GM18861 (cell line): Measurements from ENCODE around the gene THRB.

ENCODE experiments used
- ATAC-seq: cut with Tn5 transposase; IDR thresholded peaks from one replicate; pipeline ENCODE4 v1.9.1; 2021; ENCODE audit not compliant: unreplicated experiment

The THRB gene

DNA sequence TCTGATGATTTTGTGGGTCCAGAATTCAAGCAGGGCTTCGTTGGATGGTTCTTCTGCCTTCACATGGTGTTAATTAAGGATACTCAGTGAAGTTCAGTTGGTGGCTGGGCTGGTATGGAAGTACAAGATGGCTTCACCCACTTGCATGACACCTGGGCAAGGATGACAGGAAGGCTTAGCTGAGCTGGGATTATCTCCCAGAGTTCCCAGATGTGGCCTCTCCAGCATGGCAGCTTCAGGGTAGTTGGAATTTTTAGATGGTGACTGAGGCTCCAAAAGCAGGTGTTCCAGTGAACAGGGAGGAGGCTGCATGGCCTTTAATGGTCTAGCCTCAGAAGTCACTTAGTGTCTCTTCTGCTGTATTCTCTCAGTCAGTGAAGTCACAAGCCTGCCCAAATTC, 135.5 kb downstream of the THRB start:
- no peak for ATAC-seq

DNA sequence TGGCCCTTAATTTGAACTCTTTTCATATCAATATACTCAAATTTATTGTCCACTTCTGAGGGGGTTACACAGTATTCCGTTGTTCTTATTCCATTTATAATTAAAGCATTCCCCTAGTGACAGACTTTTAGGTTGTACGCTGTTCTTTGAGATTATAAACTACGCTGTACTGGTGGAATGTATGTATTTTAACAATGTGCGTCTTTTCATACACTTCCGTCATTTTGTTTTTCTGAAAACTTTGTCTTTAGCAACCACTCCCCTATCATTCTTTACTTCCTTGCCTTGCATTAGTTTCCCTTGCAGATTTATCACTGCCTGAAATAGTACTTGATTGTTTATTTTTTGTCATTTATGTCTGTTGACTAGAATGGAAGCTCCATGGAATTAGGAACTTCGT, 137.0 kb downstream of the THRB start:
- no peak for ATAC-seq

DNA sequence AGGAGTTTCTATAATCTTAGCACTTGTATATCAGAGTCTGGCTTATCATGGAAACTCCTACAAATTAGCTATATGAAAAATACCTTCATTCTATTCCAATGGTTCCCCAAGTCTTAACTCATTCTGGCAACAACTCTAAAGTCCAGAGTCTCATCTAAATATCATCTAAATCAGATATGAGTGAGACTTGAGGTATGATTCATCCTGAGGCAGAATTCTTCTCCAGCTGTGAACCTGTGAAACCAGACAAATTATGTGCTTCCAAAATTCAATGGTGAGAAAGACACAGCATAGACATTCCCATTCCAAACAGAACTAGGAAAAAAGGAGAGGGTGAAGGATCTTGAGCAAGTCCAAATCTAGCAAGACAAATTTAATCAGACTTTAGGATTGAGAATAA, 138.8 kb downstream of the THRB start:
- ATAC-seq: no peak

DNA sequence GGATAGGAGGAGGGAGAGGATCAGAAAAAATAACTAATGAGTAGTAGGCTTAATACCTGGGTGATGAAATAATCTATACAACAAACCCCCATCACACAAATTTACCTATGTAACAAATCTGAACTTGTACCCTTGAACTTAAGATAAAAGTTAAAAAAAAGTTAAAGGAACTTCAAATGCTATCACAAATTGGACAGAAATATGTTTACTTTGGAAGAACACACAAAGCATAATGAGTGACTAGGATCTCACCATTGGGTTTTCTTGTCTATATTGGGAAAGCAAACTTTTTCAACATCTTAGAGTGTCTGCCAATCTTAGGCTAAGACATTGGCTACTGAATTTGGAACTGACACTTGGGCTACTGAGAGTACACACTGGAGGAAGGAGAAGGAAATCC, 140.4 kb downstream of the THRB start:
- ATAC-seq: no peak

GRCh38 chr3:24352893-24353553, 141.6 kb downstream of the THRB start:
- ATAC-seq: no peak

- ATAC-seq: no peak
Observed at GRCh38 chr3:24351779-24352469, 142.7 kb downstream of the THRB start.

DNA sequence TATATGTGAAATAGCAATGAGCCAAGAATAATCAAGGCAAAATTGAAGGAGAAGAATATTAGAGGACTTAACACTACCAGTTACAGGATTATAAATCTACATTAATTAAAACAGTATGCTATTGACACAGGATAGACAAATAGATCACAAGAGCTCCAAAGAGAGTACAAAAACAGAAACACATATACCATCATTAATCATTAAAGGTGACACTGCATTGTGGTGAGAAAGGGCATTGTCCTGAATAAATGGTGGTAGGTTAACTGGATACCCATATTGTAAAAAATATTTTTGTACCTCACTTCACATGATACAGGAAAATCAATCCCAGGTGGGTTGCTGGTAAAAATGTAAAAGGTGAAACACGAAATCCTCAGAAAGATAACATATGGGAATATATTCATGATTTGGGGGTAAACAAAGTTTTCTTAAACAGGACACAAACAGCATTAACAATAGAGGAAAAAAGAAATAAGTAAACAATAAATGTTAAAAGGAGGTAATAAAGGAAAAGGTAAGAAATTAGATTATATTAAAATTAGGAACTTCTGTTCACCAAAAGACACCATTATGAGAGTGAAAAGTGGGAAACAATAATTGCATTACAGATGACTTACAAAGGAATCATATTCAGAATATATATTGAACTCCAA, 145.2 kb downstream of the THRB start:
- ATAC-seq: no peak

- ATAC-seq: no peak
Observed at GRCh38 chr3:24348348-24348747, 146.3 kb downstream of the THRB start.

- ATAC-seq: no peak
Observed at GRCh38 chr3:24344784-24345439, 149.7 kb downstream of the THRB start.

GRCh38 chr3:24343084-24343783, 151.4 kb downstream of the THRB start:
- ATAC-seq: no peak

GRCh38 chr3:24342275-24342674, 152.4 kb downstream of the THRB start:
- no peak for ATAC-seq

DNA sequence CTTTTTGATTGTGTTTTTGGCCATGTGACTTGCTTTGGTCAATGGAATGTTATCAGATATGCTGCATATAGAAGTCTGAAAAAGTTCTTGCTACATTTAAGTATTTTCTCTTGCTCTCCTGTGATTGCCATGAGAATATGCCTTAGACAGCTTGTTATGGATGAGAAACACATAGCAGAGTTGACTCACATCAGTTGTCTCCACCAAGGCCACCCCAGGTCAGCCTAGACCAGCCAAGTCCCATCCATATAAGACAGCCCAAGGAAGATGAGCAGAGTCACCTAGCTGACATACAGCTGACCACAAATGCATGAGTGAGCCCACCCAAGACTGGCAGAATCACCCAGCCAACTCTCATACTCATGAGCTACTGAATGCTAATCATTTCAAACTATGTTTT, 153.0 kb downstream of the THRB start:
- ATAC-seq: no peak

DNA sequence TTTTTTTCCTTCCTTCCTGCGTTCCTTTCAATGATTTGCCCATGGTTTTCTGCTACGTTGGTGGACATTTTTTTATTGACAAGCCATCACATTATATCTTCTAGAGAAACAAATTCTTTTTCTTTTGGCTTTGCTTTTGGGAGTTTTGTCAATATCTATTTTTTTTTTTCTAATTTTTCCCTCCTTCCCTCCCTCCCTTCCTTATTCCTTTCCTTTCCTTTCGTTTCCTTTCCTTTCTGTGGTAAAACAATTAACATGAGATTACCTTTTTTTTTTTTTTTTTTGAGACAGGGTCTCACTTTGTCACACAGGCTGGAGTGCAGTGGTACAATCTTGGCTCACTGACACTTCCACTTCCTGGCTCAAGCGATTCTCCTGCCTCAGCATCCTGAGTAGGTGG, 153.7 kb downstream of the THRB start:
- ATAC-seq: no peak

DNA sequence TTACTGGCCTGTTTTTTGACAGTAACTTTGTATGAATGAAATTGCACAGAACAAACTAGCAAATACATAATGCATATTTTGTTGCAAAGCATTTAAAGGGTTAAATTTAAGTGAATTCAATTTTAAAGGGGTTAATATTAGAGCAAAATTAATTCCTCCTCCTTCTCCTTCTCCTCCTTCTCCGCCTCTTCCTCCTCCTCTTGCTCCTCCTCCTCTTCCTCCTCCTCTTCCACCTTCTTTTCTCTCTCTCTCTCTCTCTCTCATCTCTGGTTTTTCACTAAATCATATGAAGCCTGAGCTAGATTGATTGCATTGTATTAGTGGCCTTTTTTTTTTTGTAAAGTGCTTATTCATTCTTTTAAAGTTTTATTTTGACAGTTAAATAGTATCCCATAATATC, 154.5 kb downstream of the THRB start:
- no peak for ATAC-seq

DNA sequence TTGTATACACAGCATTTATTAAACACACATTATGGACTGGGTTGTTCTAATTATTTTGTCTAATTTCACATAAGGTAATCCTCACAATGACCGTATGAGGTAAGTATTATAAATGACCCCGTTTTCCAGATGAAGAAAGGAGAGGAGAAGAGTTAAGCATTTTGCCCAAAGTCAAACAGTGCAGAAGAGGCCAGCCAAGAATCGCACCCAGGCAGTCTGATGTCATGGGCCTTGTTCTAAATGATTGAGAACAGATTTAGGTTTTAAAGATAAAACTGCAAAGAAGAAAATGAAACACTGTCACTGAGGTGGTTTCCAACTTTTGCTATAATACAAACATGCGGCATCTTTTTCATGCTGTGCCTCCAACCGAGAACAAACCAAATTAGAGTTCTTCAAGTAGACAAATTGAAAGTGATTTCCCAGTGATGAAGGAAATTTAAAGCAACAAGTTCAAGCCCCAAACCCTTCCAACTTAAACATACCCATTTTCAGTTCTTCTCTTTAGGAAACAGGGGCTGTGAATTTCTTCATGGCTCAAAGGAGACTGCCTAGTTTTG, 155.3 kb downstream of the THRB start:
- ATAC-seq: no peak

DNA sequence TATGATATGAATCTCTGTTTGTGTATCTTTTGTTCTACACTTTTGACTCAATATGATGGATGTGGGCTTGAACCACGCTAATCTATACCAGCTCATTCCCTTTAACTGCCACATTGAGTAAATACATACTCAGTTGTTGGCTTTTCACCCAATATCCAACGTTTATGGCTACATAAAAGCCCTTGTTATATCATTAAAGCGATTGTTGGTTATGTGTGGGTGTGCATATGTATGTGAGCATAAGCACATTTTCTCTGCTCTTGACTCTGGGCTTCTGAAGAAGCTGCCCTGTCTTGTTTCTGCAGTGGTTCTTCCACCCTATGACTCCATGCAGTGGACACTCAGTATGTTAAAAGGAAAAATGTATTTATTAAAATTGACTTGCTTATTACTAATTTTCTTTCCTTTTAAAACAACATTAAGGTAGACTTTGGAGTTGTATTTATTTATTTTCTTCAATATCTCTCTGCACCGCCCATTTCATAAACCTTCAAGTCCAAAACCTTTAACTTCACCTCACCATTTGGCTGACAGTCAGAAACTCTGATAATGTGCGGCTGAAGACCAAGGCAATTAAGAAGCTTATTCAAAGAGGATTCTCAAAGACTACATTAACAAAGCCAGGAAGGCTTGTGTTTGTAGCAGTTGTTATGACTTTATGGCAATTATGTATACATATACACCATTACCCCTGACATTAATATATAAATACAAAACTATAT, 156.1 kb downstream of the THRB start:
- no peak for ATAC-seq

DNA sequence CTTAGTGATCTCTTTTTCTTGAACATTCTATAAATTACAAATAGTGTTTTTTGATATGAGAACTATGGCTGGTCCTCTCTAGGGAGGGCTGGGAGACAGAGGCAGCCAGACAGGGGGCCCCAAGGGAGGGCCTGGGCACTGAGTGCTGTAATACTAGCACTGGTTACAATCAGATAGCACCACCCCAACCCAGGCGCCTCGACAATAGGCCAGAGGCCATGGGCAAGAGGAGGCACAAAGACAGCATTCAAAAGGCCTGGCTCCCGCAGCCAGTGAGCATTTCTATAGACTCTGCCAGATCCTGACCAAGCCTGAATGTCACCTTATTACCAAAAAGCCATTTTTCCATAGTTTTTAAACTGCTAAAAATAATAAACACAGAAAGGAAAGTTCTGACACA, 158.5 kb downstream of the THRB start:
- no peak for ATAC-seq

DNA sequence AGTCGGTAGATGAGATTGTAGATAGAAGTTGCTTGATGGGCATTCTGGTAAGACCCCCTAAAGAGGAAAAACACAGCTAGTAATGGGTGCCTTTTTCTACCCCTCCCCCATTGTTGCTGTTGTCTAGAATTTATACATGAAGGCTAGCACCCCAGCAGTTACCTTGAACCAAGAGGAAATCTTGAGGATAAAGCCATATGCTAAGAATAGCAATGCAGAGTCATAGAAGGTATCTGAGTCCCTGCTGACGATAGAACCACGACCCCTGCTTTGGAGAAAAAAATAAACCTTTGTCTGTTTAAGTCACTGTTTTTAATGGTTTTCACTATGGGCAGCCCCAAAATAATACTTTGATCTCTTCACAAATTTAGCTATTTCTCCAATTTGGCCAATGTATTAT, 162.6 kb downstream of the THRB start:
- no peak for ATAC-seq

DNA sequence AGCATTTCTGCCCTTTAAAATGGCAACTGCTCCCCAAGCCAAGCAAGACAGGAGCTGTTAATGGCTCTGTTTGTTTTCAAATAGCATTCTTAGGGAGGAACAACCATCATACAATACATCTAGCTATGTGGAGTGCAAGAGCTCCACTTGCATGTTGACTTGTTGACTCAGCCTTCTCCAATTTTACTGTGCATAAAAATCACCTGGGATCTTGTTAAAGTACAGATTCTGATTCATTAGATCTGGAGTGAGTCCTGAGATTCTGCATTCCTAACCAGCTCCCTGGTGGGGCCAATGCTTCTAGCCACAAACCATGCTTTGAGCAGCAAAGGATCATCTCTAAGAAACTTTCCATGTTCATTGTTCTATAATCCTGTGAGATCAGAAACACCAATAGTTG, 171.4 kb downstream of the THRB start:
- no peak for ATAC-seq

DNA sequence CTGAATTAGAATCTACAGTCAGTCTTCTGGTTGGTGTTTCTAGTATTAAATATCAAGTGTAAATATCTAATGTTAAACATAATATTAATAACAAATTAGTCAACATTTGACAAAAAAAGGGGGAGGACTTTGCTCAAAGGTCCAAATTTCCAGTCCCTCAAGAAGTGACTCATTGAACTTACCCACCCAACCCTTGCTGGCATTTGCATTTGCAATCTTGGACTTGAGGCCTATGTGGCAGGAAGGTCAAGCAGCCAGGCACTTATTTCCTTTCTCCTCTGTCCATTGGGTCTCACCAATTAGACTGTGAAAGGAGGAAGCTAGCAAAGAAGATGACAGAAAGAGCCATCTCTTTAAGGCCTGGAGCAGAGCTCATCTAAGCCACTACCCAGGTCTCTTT, 174.0 kb downstream of the THRB start:
- ATAC-seq: no peak
